HEK293T (cell line): ENCODE measurements around the gene CDC25B.
A peak's percentile ranks its signal among the peaks of the same experiment; 100 is the strongest.

Experiments used
- CTCF ChIA-PET: fragments of 350-600 bp; formaldehyde crosslinking; extraction: SDS; loops from one replicate; lab custom pipeline; 2021; ENCODE audit warnings: antibody characterized with exemption, inconsistent platforms; lab: Yijun Ruan, JAX
- POLR2A ChIA-PET: fragments of 350-600 bp; formaldehyde crosslinking; extraction: SDS; loops from one replicate; lab custom pipeline; 2020; ENCODE audit warnings: antibody characterized with exemption, inconsistent platforms; lab: Yijun Ruan, JAX
- DNase-seq: peaks from one replicate; pipeline ENCODE4 v3.0.0; 2012; ENCODE audit warnings: mixed read lengths; ENCODE audit errors: extremely low spot score
- ARNT ChIP-seq: fragments of 450-650 bp; IDR thresholded peaks from 2 replicates; pipeline ENCODE4 v1.6.1; 2017; ENCODE audit warnings: mild to moderate bottlenecking
- BHLHE40 ChIP-seq: fragments of 450-650 bp; IDR thresholded peaks from 2 replicates; pipeline ENCODE4 v1.6.1; 2016; ENCODE audit warnings: mild to moderate bottlenecking, moderate library complexity, borderline replicate concordance
- CTBP1 ChIP-seq: fragments of 450-650 bp; IDR thresholded peaks from 2 replicates; pipeline ENCODE4 v1.6.1; 2016; ENCODE audit warnings: borderline replicate concordance
- ELF4 ChIP-seq: fragments of 450-650 bp; IDR thresholded peaks from 2 replicates; pipeline ENCODE4 v1.6.1; 2017; ENCODE audit warnings: antibody characterized with exemption
- FOXA1 ChIP-seq: fragments of 450-650 bp; IDR thresholded peaks from 2 replicates; pipeline ENCODE4 v1.6.1; 2016; ENCODE audit warnings: mild to moderate bottlenecking
- FOXK2 ChIP-seq: fragments of 450-650 bp; IDR thresholded peaks from 2 replicates; pipeline ENCODE4 v1.6.1; 2016; ENCODE audit warnings: mild to moderate bottlenecking
- FOXM1 ChIP-seq: fragments of 450-650 bp; IDR thresholded peaks from 2 replicates; pipeline ENCODE4 v1.6.1; 2017; ENCODE audit warnings: mild to moderate bottlenecking, borderline replicate concordance
- HDGF ChIP-seq: fragments of 450-650 bp; IDR thresholded peaks from 2 replicates; pipeline ENCODE4 v1.6.1; 2017; ENCODE audit warnings: antibody characterized with exemption, borderline replicate concordance
- L3MBTL2 ChIP-seq: fragments of 450-650 bp; conservative IDR thresholded peaks from 2 replicates; pipeline ENCODE4 v1.6.1; 2016; ENCODE audit warnings: mild to moderate bottlenecking
- LEF1 ChIP-seq: fragments of 450-650 bp; IDR thresholded peaks from 2 replicates; pipeline ENCODE4 v1.6.1; 2017; ENCODE audit warnings: mild to moderate bottlenecking, borderline replicate concordance
- NFRKB ChIP-seq: fragments of 450-650 bp; IDR thresholded peaks from 2 replicates; pipeline ENCODE4 v1.6.1; 2016; ENCODE audit warnings: mild to moderate bottlenecking, moderate library complexity
- SP1 ChIP-seq: fragments of 450-650 bp; IDR thresholded peaks from 2 replicates; pipeline ENCODE4 v1.6.1; 2017
- SUZ12 ChIP-seq: fragments of 450-650 bp; IDR thresholded peaks from 2 replicates; pipeline ENCODE4 v1.6.1; 2016; ENCODE audit warnings: mild to moderate bottlenecking
- TARDBP ChIP-seq: fragments of 450-650 bp; IDR thresholded peaks from 2 replicates; pipeline ENCODE4 v1.6.1; 2016
- ZNF384 ChIP-seq: fragments of 450-650 bp; IDR thresholded peaks from 2 replicates; pipeline ENCODE4 v1.6.1; 2016
- TF ChIP-seq, protein P1 (sequence below): fragments of 450-650 bp; IDR thresholded peaks from 2 replicates; pipeline ENCODE4 v1.6.1; 2016

Gene CDC25B

DNA sequence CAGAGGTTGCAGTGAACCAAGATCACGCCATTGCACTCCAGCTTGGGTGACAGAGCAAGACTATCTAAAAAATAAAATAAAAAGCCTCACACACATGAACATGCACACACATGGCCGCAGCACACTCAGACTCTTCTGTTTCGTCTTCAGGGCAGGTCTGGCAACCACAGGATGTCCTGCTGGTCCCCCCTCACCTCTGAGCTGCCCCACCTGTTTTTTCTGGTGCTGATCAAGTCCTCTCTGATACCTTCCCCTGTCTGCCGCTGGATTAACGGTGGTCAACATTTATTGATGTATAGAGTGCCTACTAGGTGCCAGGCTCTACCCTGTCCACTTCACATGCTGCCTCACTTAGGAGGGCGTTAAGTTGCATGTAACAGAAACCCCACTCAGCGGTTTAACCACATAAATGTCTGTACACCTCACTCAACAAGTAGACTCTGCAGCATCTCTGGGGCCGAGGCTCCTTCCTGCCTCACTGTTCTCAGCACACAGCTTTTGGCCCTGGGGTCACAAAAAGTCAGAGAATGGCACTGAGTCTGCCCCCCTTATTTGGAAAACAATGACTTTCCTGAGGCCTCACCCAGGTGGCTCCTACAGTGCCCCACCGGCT lies 19.7 kb downstream of the CDC25B start:
- CTCF ChIA-PET: no interaction called here
- DNase-seq: no peak
- POLR2A ChIA-PET: no interaction called here
- TF ChIP-seq ELF4: no peak
- no peak for TF ChIP-seq FOXK2
- TF ChIP-seq, protein P1, sequence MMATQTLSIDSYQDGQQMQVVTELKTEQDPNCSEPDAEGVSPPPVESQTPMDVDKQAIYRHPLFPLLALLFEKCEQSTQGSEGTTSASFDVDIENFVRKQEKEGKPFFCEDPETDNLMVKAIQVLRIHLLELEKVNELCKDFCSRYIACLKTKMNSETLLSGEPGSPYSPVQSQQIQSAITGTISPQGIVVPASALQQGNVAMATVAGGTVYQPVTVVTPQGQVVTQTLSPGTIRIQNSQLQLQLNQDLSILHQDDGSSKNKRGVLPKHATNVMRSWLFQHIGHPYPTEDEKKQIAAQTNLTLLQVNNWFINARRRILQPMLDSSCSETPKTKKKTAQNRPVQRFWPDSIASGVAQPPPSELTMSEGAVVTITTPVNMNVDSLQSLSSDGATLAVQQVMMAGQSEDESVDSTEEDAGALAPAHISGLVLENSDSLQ: no peak
- no peak for TF ChIP-seq L3MBTL2
- TF ChIP-seq ZNF384: no peak
- TF ChIP-seq LEF1: no peak
- no peak for TF ChIP-seq CTBP1
- no peak for TF ChIP-seq BHLHE40
- no peak for TF ChIP-seq HDGF
- TF ChIP-seq FOXA1: no peak
- TF ChIP-seq NFRKB: no peak
- no peak for TF ChIP-seq SUZ12
- TF ChIP-seq ARNT: no peak
- no peak for TF ChIP-seq FOXM1
- TF ChIP-seq TARDBP: no peak
- no peak for TF ChIP-seq SP1

DNA sequence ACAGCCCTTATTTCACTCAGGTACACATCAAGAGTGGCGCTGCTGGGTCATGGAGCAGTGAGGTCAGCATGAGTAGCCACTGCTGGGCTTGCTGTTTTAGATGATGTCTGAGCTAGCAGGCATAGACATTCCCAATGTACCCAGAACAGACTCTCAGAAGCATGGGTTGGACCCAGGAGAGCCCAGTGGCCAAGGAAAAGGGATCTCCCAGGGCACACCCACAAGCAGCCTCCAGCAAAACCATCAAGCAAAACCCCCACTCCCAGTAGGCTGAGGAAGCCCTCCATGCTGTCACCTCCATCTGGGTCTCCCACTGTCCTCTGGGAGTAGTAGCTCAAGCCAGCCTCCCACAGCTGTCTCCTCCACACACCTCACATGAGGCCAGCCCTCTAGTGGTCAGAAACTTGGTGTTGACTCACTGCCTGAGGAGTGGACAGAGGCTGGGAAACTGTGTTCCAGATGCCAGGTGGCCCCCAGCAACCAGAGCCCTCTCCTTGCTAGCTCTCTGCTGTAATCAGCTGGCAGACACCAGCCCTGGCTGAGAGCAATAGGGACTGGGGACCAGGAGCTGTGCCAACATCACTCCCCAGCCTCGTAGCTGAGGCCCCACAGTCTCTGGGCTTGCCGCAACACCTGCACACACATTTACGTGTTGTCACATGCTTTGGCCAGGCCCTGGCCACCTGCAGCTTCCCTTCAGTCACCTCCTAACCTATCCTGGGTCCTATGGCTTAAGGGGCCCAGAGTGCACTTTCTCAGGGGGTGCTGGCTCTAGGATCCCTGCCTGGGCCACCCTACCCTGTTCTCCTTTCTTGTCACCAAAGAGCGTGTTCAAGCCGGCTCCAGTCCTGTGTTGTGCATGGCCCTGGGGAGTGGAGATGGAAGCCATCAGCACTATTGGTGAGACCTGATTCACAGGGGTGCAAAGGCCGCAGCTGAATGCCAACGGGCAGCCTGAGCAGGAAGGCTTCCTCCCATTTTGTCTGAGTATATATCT lies 22.3 kb downstream of the CDC25B start:
- ChIA-PET CTCF (interaction anchor here (0.6 to 1.8 kb wide), 13 partner anchors 8 to 258 kb away, joined by 3 to 13 read pairs (median 4); partner anchors contain the start of genes CDC25B and CENPB), POLR2A (interaction anchor here (0.7 to 3.9 kb wide), 8 partner anchors 22 to 58 kb away, joined by 3 to 47 read pairs (median 4); partner anchors contain the start of genes ADISSP, CDC25B and CENPB)
- 0 out of 2 replicates have a peak, but pooled peaks have one; percentile 59 for TF ChIP-seq HDGF
- no peak for TF ChIP-seq TARDBP
- no peak for TF ChIP-seq FOXA1
- no peak for TF ChIP-seq NFRKB
- peak; percentile 72 for DNase-seq

DNA sequence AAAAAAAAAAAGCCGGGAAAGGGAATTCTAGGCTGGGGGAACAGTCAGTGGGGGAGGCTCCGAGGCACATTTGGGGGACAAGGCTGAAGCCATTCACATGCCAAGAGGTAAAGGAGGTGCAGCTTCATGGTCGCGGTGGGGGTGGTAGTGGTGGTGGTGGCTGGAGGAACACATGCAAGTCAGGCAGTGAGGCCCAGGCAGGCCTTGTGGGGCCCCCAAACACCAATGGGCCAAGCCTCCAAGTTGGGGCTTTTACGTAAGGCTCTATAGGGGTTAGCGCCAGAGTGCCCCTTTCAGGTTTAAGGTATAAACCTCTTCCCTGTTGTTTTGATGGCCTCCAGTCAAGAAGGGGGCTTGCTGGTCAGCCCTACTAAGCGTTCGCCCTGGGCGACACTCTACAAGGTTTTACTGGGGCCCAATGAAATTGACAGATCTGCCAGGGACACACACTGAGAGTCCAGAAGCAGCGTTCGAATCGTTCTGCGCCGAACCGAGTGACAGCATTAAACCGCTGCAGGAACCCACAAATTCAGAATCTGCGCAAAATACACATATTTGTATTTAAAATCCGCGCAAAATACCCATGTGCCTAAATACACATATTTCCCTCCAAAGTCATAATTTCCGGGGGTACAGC lies 23.4 kb downstream of the CDC25B start:
- ChIA-PET POLR2A (interaction anchor here (0.7 to 3.9 kb wide), 13 partner anchors 10 to 228 kb away, joined by 3 to 47 read pairs (median 8); partner anchors contain the start of genes ADISSP, CDC25B, CENPB and SPEF1), CTCF (interaction anchor here (0.7 to 1.9 kb wide), 6 partner anchors 14 to 78 kb away, joined by 3 to 9 read pairs (median 4); partner anchors contain the start of genes CDC25B and CENPB)
- no peak for TF ChIP-seq ZNF384
- TF ChIP-seq ELF4: no peak
- no peak for TF ChIP-seq FOXM1
- TF ChIP-seq ARNT: no peak
- no peak for TF ChIP-seq LEF1
- DNase-seq: no peak

DNA sequence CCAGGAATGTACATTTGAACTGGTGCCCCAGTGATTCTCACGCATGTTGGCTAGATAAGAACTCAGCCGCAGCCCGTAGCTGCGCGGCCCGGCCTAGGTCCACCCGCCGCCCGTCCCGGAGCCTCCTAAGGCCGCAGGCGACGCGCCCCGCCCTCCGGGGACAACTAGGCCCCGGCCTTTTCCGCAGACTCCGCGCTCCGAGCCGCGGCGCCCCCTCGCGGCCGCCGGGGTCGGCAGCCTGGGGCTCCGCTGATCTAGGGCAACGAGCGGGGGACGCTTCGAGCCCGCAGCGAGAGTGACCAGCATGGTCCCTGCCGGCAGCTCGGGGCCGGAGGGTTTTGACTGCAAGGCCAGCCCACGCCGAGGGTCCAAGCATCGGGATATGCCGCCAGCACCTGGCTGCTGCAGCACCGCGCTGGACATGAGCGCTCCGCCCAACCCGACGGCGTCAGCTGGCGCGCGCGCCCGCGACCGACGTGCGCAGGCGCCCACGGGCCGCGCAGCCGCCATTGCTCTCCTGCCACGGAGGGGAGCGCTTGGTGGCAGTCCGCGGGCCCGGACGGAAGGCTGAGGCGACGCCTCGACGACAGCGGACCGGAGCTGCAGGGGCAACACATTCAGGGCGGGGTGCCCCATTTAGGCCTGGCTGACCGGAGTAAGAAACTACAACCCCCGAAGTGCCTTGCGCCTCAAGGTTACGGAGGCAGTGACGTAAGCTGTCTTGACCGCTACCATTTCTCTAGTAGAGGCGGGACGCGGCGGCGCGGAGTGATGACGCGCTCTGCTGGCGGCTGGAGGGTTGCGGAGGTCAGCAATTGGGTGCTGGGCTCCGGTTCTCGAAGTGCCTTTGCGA lies 24.2 kb downstream of the CDC25B start, which contains the start of gene AP5S1:
Gene AP5S1, plus strand, starts transcription at position 500 of the 853 bp plus-strand sequence. CDS start 1,571 bp downstream, outside the sequence.
- POLR2A ChIA-PET: interaction anchor here (0.7 to 3.9 kb wide), 16 partner anchors 8 to 227 kb away, joined by 3 to 47 read pairs (median 8); partner anchors contain the start of genes ADISSP, CDC25B, CENPB and SPEF1
- TF ChIP-seq ARNT: 0 out of 2 replicates have a peak, but pooled peaks have one; percentile 29
- no peak for TF ChIP-seq FOXK2
- peak; percentile 91 for DNase-seq
- CTCF ChIA-PET: interaction anchor here (0.6 to 1.9 kb wide), 13 partner anchors 10 to 267 kb away, joined by 3 to 9 read pairs (median 4); partner anchors contain the start of genes CDC25B and CENPB

DNA sequence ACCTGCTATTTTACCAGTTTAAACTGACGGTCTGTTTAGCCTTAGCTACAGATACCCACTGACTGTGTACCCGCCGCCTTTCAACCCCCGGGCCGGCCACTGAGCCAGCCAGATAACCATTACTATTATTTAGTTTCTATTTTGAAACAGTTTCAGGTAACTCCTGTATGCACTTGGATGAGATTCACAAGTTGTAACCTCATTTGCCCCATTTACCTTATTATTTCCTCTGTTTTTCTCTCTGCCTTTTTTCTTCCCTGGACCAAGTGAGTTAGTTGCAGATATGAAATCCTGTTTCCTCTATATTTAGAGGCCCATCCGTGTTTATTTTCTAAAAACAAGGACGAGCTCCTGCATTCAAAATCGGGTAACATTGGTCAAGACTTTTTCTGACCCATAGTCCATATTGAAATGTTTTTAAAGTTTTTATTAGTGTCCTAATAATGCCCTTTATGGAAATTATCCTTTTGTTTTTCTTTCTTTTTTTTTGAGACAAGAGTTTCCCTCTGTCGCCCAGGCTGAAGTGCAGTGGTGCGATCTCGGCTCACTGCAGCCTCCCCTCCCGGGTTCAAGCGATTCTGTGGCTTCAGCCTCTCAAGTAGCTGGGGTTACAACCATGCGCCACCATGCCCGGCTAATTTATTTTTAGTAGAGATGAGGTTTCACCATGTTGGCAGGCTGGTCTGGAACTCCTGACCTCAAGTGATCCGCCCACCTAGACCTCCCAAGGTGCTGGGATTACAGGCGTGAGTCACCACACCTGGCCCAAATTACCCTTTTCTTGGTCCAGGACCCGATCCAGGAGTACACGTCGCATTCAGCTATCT lies 25.0 kb downstream of the CDC25B start:
- TF ChIP-seq FOXM1: no peak
- TF ChIP-seq CTBP1: no peak
- TF ChIP-seq SP1: no peak
- no peak for TF ChIP-seq FOXA1
- TF ChIP-seq TARDBP: no peak
- no peak for TF ChIP-seq L3MBTL2
- TF ChIP-seq, protein P1: no peak
- TF ChIP-seq BHLHE40: no peak
- TF ChIP-seq SUZ12: no peak
- TF ChIP-seq ELF4: no peak
- TF ChIP-seq NFRKB: no peak
- TF ChIP-seq HDGF: no peak
- no peak for TF ChIP-seq FOXK2
- TF ChIP-seq LEF1: no peak
- TF ChIP-seq ARNT: no peak
- no peak for TF ChIP-seq ZNF384
- ChIA-PET CTCF (interaction anchor here (0.5 to 1.9 kb wide), 10 partner anchors 11 to 93 kb away, joined by 3 to 9 read pairs (median 4); partner anchors contain the start of genes CDC25B and CENPB), POLR2A (interaction anchor here (1.0 to 3.9 kb wide), 15 partner anchors 8 to 142 kb away, joined by 3 to 47 read pairs (median 8); partner anchors contain the start of genes ADISSP, CDC25B, CENPB and SPEF1)
- DNase-seq: no peak
